HepG2 (cell line): ENCODE measurements around the gene C1orf21. TPM values are rescaled to one million over a fixed set of nuclear protein-coding genes. Genes with fewer than 3 reads are reported as not detected.
A peak's percentile ranks its signal among the peaks of the same experiment; 100 is the strongest.

Experiments
- ATAC-seq: fragments of 200-7000 bp; cut with Tn5 transposase; 3 replicates; pipeline ENCODE4 v1.9.1; 2020; ENCODE audit warnings: mild to moderate bottlenecking, moderate library complexity
- BruUV-seq: library from RNA; stranded (reverse); fragments of 400-500 nt; replicated peaks from 2 replicates; lab custom pipeline; 2021; lab: Mats Ljungman, UMichigan
- CTCF ChIA-PET: fragments of 300-600 bp; formaldehyde crosslinking; extraction: SDS; loops from one replicate; lab custom pipeline; 2021; ENCODE audit warnings: low total read pairs, inconsistent platforms, low intra/inter-chr PET ratio; lab: Yijun Ruan, JAX
- POLR2A ChIA-PET: fragments of 350-600 bp; sonication (Branson Sonifier 250); formaldehyde crosslinking; loops from one replicate; lab custom pipeline; 2020; ENCODE audit warnings: antibody characterized with exemption, inconsistent platforms; lab: Yijun Ruan, JAX
- DNase-seq: peaks from one replicate; pipeline ENCODE4 v3.0.0-alpha.2; 2015; ENCODE audit warnings: low spot score
- FAIRE-seq: peaks from 3 replicates; lab custom pipeline; 2011; peaks lifted over from hg19 to GRCh38; lab: Jason Lieb, UNC
- H2AFZ ChIP-seq: one replicate; pipeline ENCODE4 v1.6.1; 2011; ENCODE audit warnings: low read length, inconsistent platforms
- H3K27ac ChIP-seq: fragments of 300-600 bp; 3 replicates; pipeline ENCODE4 v1.8.0; 2011; ENCODE audit warnings: mixed run types, mild to moderate bottlenecking, mixed read lengths, low read length, inconsistent platforms; ENCODE audit not compliant: insufficient read depth; ENCODE audit errors: extremely low read length
- H3K27me3 ChIP-seq, 2 experiments: fragments of 200-600 bp in 1 of 2; 2 replicates in 1 of 2; 3 replicates in 1 of 2; pipeline versions ENCODE4 v1.6.0 to v1.8.0; 2011; ENCODE audit warnings: low read length in 2 of 2, mild to moderate bottlenecking in 2 of 2, moderate library complexity in 2 of 2, inconsistent platforms in 1 of 2; ENCODE audit not compliant: insufficient read depth in 2 of 2, control insufficient read depth in 1 of 2
- H3K36me3 ChIP-seq, 2 experiments: fragments of 200-600 bp in 1 of 2; replicated peaks in 1 of 2; 2 replicates in 1 of 2; 3 replicates in 1 of 2; pipeline versions ENCODE4 v1.5.1 to v1.8.0; 2011; ENCODE audit warnings: low read length in 2 of 2, inconsistent platforms in 1 of 2; ENCODE audit not compliant: insufficient read depth in 2 of 2, control insufficient read depth in 1 of 2
- H3K4me1 ChIP-seq: 2 replicates; pipeline ENCODE4 v1.5.1; 2012; ENCODE audit warnings: low read length, inconsistent platforms; ENCODE audit not compliant: insufficient read depth
- H3K4me2 ChIP-seq: 2 replicates; pipeline ENCODE4 v1.6.0; 2011; ENCODE audit warnings: low read depth, low read length, inconsistent platforms
- H3K4me3 ChIP-seq, 3 experiments: fragments of 200-600 bp in 1 of 3; sonication (generic), shearing (Covaris generic) in 1 of 3; replicated peaks in 1 of 3; 2 replicates each; pipeline ENCODE4 v1.5.1; 2011 to 2016; ENCODE audit warnings: low read length in 3 of 3, inconsistent platforms in 2 of 3, low read depth in 2 of 3, mild to moderate bottlenecking in 2 of 3, control low read depth in 1 of 3, mixed read lengths in 1 of 3; ENCODE audit not compliant: insufficient read depth in 1 of 3
- H3K79me2 ChIP-seq: one replicate; pipeline ENCODE4 v1.6.1; 2011; ENCODE audit warnings: low read length, inconsistent platforms; ENCODE audit not compliant: insufficient read depth
- H3K9ac ChIP-seq: 2 replicates; pipeline ENCODE4 v1.6.0; 2011; ENCODE audit warnings: mild to moderate bottlenecking, low read depth, low read length, inconsistent platforms; ENCODE audit not compliant: insufficient read depth
- H3K9me3 ChIP-seq: 2 replicates; pipeline ENCODE4 v1.5.1; 2012; ENCODE audit warnings: mild to moderate bottlenecking, low read length
- H4K20me1 ChIP-seq: 2 replicates; pipeline ENCODE4 v1.6.0; 2011; ENCODE audit warnings: inconsistent platforms, mild to moderate bottlenecking, low read length, moderate library complexity; ENCODE audit not compliant: insufficient read depth
- CCAR2 ChIP-seq: fragments of 200-400 bp; formaldehyde crosslinking; optimal IDR thresholded peaks from 2 replicates; pipeline ENCODE3; 2018; ENCODE audit warnings: low read depth, mild to moderate bottlenecking, low read length, moderate library complexity
- HNRNPUL1 ChIP-seq: fragments of 200-400 bp; formaldehyde crosslinking; IDR thresholded peaks from 2 replicates; pipeline ENCODE4 v1.6.1; 2017; ENCODE audit warnings: low read depth, mild to moderate bottlenecking, low read length, moderate library complexity
- MLLT10 ChIP-seq: sonication (generic); formaldehyde crosslinking; IDR thresholded peaks from 2 replicates; pipeline ENCODE4 v1.4.0; 2020; ENCODE audit warnings: missing genetic modification reagents
- RNF219 ChIP-seq: sonication (generic); formaldehyde crosslinking; IDR thresholded peaks from 2 replicates; pipeline ENCODE4 v1.5.0; 2020; ENCODE audit warnings: mild to moderate bottlenecking, missing genetic modification reagents
- SP2 ChIP-seq: sonication (generic); formaldehyde crosslinking; IDR thresholded peaks from 2 replicates; pipeline ENCODE4 v1.5.1; 2020; ENCODE audit warnings: mild to moderate bottlenecking, missing genetic modification reagents
- ZFP36 ChIP-seq: fragments of 150-350 bp; IDR thresholded peaks from 2 replicates; pipeline ENCODE4 v1.6.1; 2018; ENCODE audit warnings: borderline replicate concordance, low read length, low read depth; ENCODE audit not compliant: partially characterized antibody
- ZFY ChIP-seq: sonication (generic); formaldehyde crosslinking; IDR thresholded peaks from 2 replicates; pipeline ENCODE4 v1.4.0; 2020; ENCODE audit warnings: missing genetic modification reagents
- ZNF160 ChIP-seq: sonication (generic); formaldehyde crosslinking; IDR thresholded peaks from 2 replicates; pipeline ENCODE4 v1.8.0; 2022; ENCODE audit warnings: mild to moderate bottlenecking, inconsistent platforms, missing genetic modification reagents
- ZNF546 ChIP-seq: sonication (generic); formaldehyde crosslinking; conservative IDR thresholded peaks from 2 replicates; pipeline ENCODE4 v1.8.1; 2023; ENCODE audit warnings: mild to moderate bottlenecking, missing genetic modification reagents
- ZNF556 ChIP-seq: sonication (generic); formaldehyde crosslinking; IDR thresholded peaks from 2 replicates; pipeline ENCODE4 v1.4.0; 2020; ENCODE audit warnings: mild to moderate bottlenecking, missing genetic modification reagents, borderline replicate concordance
- ZNF563 ChIP-seq: sonication (generic); formaldehyde crosslinking; IDR thresholded peaks from 2 replicates; pipeline ENCODE4 v1.8.0; 2022; ENCODE audit warnings: mild to moderate bottlenecking, moderate library complexity, missing genetic modification reagents
- ZNF615 ChIP-seq: sonication (generic); formaldehyde crosslinking; IDR thresholded peaks from 2 replicates; pipeline ENCODE4 v1.5.0; 2020; ENCODE audit warnings: mild to moderate bottlenecking, missing genetic modification reagents, borderline replicate concordance
- ZSCAN31 ChIP-seq: sonication (generic); formaldehyde crosslinking; IDR thresholded peaks from 2 replicates; pipeline ENCODE4 v1.5.0; 2020; ENCODE audit warnings: low read depth, mild to moderate bottlenecking, missing genetic modification reagents
- WGBS: methylation state at CpG from one replicate; pipeline ENCODE4 v1.1.6; 2017; ENCODE audit warnings: low lambda C conversion rate; 5-methylcytosine and 5-hydroxymethylcytosine counted together
- in situ Hi-C: cut with HindIII; loops from 2 replicates; pipeline ENCODE4 v1.10.0; 2017; ENCODE audit warnings: low pct_unique_long_range_greater_than_20kb; ENCODE audit not compliant: extremely low pct_ligation_motif_present
- intact Hi-C: fragments of 100-400 bp; cut with micrococcal nuclease; formaldehyde crosslinking; loops from one replicate; pipeline ENCODE4 v1.10.0; 2022; ENCODE audit not compliant: unreplicated experiment
- polyA plus RNA-seq, 8 experiments: library from polyadenylated mRNA; depleted of rRNA in 3 of 8; stranded (reverse) in 7 of 8; unstranded in 1 of 8; fragments of >200 nt; fragmentation: Illumina TruSeq in 4 of 8; extraction: Trizol in 4 of 8; gene quantifications; 2 replicates each; pipeline versions ENCODE4 v1.2.1 to v1.2.3, GENCODE V29; 2011 to 2016; ENCODE audit warnings: low read depth in 4 of 8, missing spikeins in 1 of 8, mixed read lengths in 1 of 8; ENCODE audit not compliant: insufficient read depth in 1 of 8
- total RNA-seq, 5 experiments: library from RNA; depleted of rRNA; stranded (reverse); fragments of >200 nt; fragmentation: Illumina TruSeq; extraction: Trizol; gene quantifications; 2 replicates each; pipeline ENCODE4 v1.2.3, GENCODE V29; 2016; ENCODE audit warnings: low read depth in 1 of 5
- TF ChIP-seq, protein P1 (sequence below): sonication (generic); formaldehyde crosslinking; IDR thresholded peaks from 2 replicates; pipeline ENCODE4 v1.5.1; 2020; ENCODE audit warnings: mild to moderate bottlenecking, missing genetic modification reagents
- TF ChIP-seq, protein P2 (sequence below): sonication (generic); formaldehyde crosslinking; IDR thresholded peaks from 2 replicates; pipeline ENCODE4 v1.4.0; 2020; ENCODE audit warnings: mild to moderate bottlenecking, missing genetic modification reagents

C1orf21 gene
- total and polyA plus RNA-seq, 2 of the 13 experiments (the other 11 are each of a cell fraction or from before 2014, with no cell fraction given), result not detected

DNA sequence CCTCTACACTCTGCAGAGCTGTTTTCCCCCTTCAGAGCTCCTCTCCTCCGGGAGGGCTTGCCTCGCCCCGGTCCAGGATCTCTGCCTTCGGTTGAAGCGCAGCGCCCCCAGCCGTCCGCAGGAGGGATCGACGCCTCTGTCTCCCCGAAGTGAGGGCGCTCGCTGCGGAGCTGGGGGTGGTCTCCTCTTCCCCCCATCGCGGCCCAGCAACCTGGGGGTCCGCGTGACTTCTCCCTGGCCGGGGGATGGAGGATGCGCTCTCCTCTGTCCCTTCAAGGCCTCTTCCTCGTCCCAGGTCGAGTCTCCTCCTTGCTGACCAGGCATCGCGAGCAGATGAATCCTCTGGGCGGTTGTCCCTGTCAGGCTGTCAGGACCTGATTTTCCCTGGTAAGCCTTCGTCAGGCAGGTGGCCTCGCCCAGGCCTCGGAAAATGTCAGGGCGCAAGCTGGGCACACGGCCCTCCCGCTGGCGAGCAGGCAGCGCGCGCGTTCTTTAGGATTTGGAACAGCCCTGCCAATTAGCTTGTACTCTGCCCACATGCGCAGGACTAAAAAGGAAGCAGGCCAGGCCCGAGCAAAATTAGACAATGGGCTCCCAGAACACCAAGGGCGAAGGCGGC, 277.3 kb downstream of the C1orf21 start:
- FAIRE-seq, result no peak
- Histone ChIP-seq H2AFZ (no peak overlapping the region), H3K27me3 (peaks cover 0 to 8% of the 10 kb centered on the region in 2 experiments; a peak in 1 of 5 replicates), H3K79me2 (no peaks in the 10 kb centered on the region), H3K4me1 (no peaks in the 10 kb centered on the region; the same call in 1 of the 2 replicates), H3K9ac (no peak overlapping the region), H3K4me2 (peak overlapping the region; percentile 66), H3K9me3 (no peaks in the 10 kb centered on the region), H4K20me1 (no peaks in the 10 kb centered on the region), H3K36me3 (no peaks in the 10 kb centered on the region), H3K4me3 (peak overlapping the region in 1 of 3 experiments; percentile 48; a peak in 1 of 6 replicates), H3K27ac (no peak overlapping the region)
- CTCF ChIA-PET, result interaction anchor here (1.6 kb wide), 1 partner anchor 589 kb away, joined by 7 read pairs; no protein-coding TSS in a partner anchor
- in situ Hi-C loops, result loop anchor here (25.0 kb wide), 1 partner anchor 577 kb away; no protein-coding TSS in a partner anchor
- peak; percentile 19 for DNase-seq
- intact Hi-C loops, result loop anchor here (1.0 kb wide), 1 partner anchor 589 kb away; no protein-coding TSS in a partner anchor
- POLR2A ChIA-PET, result no interaction called here
- no TSS peak for BruUV-seq
- peak; percentile 97 for ATAC-seq
- 33% methylated on average over 17 of the region's 40 CpGs for WGBS
- TF ChIP-seq ZNF546, result no peak
- no peak for TF ChIP-seq ZSCAN31 (CRISPR knock-in tag)
- no peak for TF ChIP-seq RNF219 (CRISPR knock-in tag)
- no peak for TF ChIP-seq HNRNPUL1
- TF ChIP-seq SP2 (CRISPR knock-in tag), result no peak
- TF ChIP-seq ZNF160, result no peak
- no peak for TF ChIP-seq MLLT10
- no peak for TF ChIP-seq ZNF563 (CRISPR knock-in tag)
- TF ChIP-seq, protein P1, sequence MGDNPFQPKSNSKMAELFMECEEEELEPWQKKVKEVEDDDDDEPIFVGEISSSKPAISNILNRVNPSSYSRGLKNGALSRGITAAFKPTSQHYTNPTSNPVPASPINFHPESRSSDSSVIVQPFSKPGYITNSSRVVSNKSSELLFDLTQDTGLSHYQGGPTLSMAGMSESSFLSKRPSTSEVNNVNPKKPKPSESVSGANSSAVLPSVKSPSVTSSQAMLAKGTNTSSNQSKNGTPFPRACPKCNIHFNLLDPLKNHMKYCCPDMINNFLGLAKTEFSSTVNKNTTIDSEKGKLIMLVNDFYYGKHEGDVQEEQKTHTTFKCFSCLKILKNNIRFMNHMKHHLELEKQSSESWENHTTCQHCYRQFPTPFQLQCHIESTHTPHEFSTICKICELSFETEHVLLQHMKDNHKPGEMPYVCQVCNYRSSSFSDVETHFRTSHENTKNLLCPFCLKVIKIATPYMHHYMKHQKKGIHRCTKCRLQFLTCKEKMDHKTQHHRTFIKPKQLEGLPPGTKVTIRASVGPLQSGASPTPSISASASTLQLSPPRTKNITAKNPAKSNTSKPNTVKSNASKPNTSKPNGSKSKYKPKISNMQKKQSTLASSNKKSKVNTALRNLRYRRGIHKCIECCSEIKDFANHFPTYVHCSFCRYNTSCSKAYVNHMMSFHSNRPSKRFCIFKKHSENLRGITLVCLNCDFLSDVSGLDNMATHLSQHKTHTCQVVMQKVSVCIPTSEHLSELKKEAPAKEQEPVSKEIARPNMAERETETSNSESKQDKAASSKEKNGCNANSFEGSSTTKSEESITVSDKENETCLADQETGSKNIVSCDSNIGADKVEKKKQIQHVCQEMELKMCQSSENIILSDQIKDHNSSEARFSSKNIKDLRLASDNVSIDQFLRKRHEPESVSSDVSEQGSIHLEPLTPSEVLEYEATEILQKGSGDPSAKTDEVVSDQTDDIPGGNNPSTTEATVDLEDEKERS, result no peak
- no peak for TF ChIP-seq ZFP36
- TF ChIP-seq ZNF615 (CRISPR knock-in tag), result no peak
- TF ChIP-seq CCAR2, result no peak
- no peak for TF ChIP-seq ZNF556 (CRISPR knock-in tag)
- 0 out of 2 replicates have a peak, but pooled peaks have one; percentile 29 for TF ChIP-seq ZFY (CRISPR knock-in tag)
- TF ChIP-seq, protein P2, sequence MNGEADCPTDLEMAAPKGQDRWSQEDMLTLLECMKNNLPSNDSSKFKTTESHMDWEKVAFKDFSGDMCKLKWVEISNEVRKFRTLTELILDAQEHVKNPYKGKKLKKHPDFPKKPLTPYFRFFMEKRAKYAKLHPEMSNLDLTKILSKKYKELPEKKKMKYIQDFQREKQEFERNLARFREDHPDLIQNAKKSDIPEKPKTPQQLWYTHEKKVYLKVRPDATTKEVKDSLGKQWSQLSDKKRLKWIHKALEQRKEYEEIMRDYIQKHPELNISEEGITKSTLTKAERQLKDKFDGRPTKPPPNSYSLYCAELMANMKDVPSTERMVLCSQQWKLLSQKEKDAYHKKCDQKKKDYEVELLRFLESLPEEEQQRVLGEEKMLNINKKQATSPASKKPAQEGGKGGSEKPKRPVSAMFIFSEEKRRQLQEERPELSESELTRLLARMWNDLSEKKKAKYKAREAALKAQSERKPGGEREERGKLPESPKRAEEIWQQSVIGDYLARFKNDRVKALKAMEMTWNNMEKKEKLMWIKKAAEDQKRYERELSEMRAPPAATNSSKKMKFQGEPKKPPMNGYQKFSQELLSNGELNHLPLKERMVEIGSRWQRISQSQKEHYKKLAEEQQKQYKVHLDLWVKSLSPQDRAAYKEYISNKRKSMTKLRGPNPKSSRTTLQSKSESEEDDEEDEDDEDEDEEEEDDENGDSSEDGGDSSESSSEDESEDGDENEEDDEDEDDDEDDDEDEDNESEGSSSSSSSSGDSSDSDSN (CRISPR knock-in tag), result 0 out of 2 replicates have a peak, but pooled peaks have one; percentile 34
